ENCODE data around the gene TLDC2. TPM values are rescaled to one million over a fixed set of nuclear protein-coding genes. Genes with fewer than 3 reads are reported as not detected.

The TLDC2 gene
- total RNA-seq, 1 experiment from 2014 or later: not detected

Other genes with a start within 250 kb of the TLDC2 start
- 0.02 TPM in 1 of 2 replicates, not detected in the other for gene SLA2, start 229.9 kb upstream of the TLDC2 start, total RNA-seq (2014; rRNA removed; shearing (Covaris generic))
- 49.7 and 50.3 TPM in 2 replicates for gene NDRG3, start 130.0 kb upstream of the TLDC2 start, total RNA-seq (2014; rRNA removed; shearing (Covaris generic))
- 73.1 and 84.9 TPM in 2 replicates for gene DSN1, start 102.4 kb upstream of the TLDC2 start, total RNA-seq (2014; rRNA removed; shearing (Covaris generic))
- 355 and 442 TPM in 2 replicates for gene SAMHD1, start 75.6 kb downstream of the TLDC2 start, total RNA-seq (2014; rRNA removed; shearing (Covaris generic))
- 24.6 and 26.8 TPM in 2 replicates for gene RBL1, start 219.9 kb downstream of the TLDC2 start, total RNA-seq (2014; rRNA removed; shearing (Covaris generic))

Data from M059J (cell line).